ENCODE results near the gene TMEM154. TPM values are rescaled to one million over a fixed set of nuclear protein-coding genes. Genes with fewer than 3 reads are reported as not detected.
"Not testable (repeated sequence)": the region's sequence is repeated elsewhere in the genome, so short reads cannot be mapped to it uniquely, and the experiment has no call there.

TMEM154 gene
- total RNA-seq, 1 donor from 2014 or later: 1.9 TPM

DNA sequence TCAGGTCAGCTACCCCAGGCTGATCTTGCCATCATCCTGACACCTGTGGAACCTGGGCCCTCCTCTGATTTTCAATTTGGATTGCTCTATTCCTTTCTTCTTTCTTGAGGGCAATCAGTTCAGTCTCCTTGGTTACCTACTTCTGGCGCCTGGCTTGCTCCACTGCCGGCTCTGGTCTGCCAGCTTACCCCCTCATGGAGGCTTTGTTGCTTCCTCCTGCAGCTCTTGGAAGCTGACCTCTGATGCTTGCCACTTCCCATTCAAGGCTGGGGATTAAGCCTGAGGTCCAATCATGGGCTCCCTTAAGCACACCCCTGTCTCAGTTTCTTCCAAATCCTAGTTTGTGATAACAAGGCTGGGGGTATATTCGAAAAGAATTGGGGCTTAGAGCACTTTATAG is 5.4 kb downstream of the TMEM154 start:
- ATAC-seq (ENCODE audit: poor library complexity): no peak
- intact Hi-C loops (cut with DNase I): no loop called here
- DNase-seq: no peak

DNA sequence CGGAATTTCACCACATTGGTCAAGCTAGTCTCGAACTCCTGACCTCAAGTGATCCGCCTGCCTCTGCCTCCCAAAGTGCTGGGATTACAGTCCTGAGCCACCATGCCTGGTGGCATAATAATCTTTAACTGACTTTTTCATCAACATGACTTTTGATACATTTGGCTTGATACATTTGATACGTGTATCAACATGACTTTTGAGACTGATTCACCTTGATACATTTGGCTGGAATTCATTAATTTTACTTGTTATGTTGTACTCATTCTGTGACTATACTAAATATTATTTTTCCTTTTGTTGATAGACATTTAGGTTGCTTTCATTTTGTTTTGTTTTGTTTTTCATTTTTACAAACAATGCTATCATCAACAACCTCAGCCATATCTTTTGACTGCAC is 6.3 kb downstream of the TMEM154 start:
- ATAC-seq (ENCODE audit: poor library complexity) (no peak), DNase-seq (no peak)
- intact Hi-C loops (cut with DNase I): no loop called here

DNA sequence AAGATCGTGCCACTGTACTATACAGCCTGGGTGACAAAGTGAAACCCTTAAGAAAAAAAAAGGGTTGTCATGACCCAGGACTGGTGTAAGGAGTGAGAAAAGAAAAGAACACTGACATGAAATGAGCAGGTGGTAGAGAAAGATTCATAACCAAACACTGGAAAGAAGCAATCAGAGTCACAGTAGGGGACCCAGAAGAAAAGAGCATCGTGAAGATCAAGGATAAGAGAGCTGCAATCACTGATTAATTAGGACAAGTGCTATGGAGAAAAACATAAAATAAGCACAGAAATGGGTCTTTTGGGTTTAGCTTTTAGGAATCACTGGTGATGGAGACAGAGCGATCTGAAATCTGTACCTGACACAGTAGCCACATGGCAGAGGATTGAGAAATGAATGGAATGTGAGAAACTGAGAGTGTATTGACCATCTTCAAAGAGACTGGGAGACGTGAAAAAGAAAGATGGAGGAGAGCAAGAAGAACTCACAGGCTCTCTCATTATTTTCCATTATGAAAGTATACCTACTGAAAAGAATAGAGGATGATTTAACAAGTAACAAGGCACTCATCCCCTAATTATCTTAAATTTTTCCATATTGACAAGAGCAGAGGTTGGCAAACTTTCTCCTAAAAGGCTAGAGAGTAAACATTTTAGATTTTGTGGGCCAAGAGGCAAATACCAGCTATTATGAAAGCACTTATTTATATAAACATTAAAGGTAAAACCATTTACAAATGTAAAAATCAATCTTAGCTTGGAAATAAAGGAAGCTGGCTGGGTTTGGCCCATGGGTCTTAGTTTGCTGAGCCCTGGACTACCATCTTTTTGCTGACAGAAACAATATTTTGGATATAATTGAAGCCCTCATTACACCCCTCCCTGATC is 7.3 kb downstream of the TMEM154 start:
- DNase-seq (no peak), ATAC-seq (ENCODE audit: poor library complexity) (no peak)
- intact Hi-C loops (cut with DNase I): no loop called here

DNA sequence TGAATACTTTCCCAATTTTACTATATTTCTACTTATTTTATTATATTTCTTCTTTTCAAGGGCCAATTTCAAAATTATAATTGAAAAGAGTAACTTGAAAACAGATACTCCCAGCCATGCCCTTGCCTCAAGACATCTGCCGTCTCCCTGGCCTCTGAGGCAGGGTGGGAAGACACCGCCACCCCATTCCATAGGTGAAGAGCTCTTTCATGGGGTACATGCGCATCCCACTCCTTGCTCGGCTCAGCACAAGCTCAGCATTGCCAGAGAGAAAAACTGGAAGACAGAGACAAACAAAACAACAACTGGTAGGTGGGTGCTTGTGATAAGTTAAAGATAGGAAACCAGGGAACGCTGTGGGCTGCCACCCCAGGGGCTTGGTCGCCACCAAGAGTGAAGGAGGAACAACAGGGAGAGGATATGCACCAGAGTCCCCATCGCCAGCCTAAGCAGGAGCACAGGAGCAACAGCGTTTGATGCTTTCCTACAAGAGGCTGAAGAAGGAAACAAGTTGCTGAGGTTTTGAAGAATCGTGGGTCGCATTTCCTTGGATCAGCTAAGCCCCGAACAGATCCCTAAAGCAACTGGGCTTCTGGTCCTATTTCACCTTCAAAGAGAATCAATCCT is 11.3 kb downstream of the TMEM154 start:
- ATAC-seq (ENCODE audit: poor library complexity) (no peak), DNase-seq (no peak)
- intact Hi-C loops (cut with DNase I): no loop called here

- intact Hi-C loops (cut with DNase I): no loop called here
- DNase-seq (no peak), ATAC-seq (ENCODE audit: poor library complexity) (no peak)
These were observed 12.0 kb downstream of the TMEM154 start for GRCh38 chr4:152667781-152668180.

- intact Hi-C loops (cut with DNase I): no loop called here
- no peak for DNase-seq
- ATAC-seq (ENCODE audit: poor library complexity): no peak
These were observed 12.9 kb downstream of the TMEM154 start for GRCh38 chr4:152666946-152667345.

DNA sequence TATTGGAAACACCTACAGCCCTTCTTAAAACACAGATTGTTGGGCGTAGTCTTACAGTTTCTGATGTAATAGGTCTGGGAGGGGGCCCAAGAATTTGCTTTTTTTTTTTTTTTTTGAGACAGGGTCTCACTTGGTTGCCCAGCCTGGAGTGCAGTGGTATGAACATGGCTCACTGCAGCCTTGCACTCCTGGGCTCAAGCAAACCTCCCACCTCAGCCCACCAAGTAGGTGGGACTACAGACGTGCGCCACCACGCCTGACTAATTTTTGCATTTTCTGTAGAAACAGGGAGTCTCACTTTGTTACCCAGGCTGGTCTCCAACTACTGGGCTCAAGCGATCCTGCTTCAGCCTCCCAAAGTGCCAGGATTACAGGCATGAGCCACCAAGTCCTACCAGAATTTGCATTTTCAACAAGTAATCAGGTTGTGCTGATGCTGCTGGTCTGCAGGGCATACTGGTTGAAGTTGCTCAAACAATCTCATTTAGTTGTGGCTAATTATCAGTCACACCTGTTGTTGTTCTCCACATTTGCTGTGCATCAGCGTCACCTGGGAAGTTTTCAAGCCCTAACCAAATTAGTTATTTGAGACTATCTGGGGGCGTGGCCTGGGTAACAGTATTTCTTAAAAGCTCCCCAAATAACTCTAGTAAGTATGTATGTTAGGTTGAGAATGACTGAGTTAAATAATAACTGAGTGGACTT is 14.0 kb downstream of the TMEM154 start:
- no peak for ATAC-seq (ENCODE audit: poor library complexity)
- intact Hi-C loops (cut with DNase I): no loop called here
- DNase-seq: no peak

- DNase-seq; intact Hi-C loops (cut with DNase I); ATAC-seq (ENCODE audit: poor library complexity): not testable (repeated sequence)
These were observed 15.8 kb downstream of the TMEM154 start for GRCh38 chr4:152664067-152664378.

GRCh38 chr4:152663203-152664066 is 16.4 kb downstream of the TMEM154 start:
- intact Hi-C loops (cut with DNase I): no loop called here
- DNase-seq (no peak), ATAC-seq (ENCODE audit: poor library complexity) (peak; percentile 10)

- ATAC-seq (ENCODE audit: poor library complexity) (no peak), DNase-seq (no peak)
These were observed 18.1 kb downstream of the TMEM154 start for GRCh38 chr4:152661649-152662048.

DNA sequence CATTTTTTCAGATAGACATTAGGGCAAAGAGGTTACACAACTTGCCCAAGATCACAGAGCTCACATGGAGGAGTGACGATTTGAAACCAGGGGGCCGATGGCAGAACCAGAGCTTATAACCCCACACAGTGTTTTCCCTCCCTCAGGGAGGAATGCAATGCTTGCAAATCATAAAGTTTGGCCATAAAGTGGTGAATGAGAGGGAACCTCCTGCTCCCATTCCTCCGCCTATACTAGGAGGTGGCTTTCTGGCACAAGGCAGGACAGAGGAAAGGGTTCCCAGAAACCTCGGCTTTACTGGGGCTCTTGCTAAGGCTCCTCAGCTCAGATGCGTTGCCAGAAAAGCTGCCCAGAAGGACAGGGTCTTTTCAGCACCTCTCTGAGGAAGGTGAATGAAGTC is 19.3 kb downstream of the TMEM154 start:
- ATAC-seq (ENCODE audit: poor library complexity) (no peak), DNase-seq (no peak)
- intact Hi-C loops (cut with DNase I): no loop called here

More at GRCh38 chr4:152661649-152662048, 18.1 kb downstream of the TMEM154 start:
- intact Hi-C loops (cut with DNase I): no loop called here

DNA sequence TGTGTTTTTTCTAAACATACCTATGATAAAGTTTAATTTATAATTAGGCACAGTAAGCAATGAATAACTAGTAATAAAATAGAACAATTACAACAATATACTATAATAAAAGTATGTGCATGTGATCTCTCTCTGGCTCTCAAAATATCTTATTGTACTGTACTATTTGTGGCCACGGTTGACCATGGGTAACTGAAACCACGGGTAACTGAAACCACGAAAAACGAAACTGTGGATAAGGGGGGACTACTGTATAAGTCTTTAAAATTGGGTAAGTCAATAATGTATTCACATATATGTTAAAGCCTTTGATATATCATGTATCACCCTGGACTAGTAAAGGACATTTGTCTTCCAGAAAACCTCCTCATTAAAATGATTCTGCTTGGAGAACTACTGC is 20.0 kb downstream of the TMEM154 start:
- no peak for ATAC-seq (ENCODE audit: poor library complexity)
- intact Hi-C loops (cut with DNase I): no loop called here
- DNase-seq: no peak

DNA sequence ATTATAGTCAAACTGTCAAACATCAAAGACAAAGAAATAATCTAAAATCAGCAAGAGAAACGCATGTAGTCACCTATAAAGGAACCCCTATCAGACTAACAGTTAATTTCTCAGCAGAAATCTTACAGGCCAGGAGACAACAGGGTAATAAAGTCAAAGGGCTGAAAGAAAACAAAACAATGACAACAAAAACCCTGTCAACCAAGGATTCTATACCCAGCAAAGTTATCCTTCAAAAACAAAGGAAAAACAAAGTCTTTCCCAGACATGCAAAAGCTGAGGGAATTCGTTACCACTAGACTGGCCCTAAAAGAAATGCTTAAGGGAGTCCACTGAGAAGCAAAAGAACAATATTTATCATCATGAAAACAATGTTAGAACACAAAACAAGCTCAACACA is 22.1 kb downstream of the TMEM154 start:
- ATAC-seq (ENCODE audit: poor library complexity): no peak
- intact Hi-C loops (cut with DNase I): no loop called here
- DNase-seq: no peak

DNA sequence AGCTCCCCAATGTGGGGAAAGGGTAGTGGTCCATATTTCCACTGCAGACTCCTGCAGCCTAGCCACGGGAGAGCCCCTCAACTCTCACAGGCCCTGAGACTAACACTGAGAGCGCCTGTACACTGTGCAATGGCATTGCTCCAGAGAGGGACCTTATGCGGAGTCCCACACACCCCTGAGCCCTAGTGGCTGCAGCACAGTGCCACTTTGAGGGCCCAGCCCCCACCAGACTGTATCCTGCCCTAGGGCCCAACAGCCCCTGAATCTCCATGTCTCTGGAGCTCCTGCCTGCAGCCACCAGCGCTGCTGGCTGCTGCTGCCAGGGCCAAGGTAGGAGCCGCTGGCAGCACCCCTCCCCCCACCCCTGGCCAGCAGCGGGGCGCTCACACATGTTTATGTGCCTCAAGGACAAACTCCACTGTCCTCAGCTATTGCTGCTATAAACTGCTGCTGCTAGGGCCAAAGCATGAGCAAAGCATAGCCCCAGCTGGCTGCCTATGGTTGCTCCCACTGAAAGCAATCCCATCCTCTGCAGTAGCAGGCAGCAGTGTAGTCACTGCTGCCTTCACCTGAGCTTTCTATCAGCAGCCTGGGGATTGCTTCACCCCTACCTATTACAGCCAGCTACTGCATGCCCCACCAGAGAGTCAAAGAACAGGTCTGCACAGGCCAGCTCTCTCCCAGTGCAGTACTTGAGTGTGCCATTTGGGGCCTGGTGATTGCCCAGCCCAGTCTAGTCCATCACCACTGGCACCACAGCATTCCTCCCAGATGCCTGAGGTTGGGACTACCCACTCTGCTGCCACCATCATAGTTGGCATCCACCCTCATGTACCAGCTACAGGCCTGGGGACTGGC is 24.3 kb downstream of the TMEM154 start:
- ATAC-seq (ENCODE audit: poor library complexity) (peak; percentile 68), DNase-seq (no peak)
- intact Hi-C loops (cut with DNase I): no loop called here

DNA sequence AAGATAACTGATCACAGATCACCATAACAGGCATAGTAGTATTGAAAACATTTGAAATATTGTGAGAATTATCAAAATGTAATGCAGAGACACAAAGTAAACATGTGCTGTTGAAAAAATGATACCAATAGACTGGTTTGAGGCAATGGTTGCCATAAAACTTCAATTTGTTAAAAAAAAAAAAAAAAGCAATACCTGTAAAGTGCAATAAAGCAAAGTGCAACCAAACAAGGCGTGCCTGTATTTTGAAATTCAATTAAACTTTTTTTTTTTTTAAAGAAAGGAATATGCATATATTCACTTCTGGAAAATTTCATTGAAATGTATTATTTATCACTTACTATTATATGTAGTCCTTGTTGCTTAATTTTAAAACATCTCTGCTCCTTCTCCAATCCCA is 27.7 kb downstream of the TMEM154 start:
- ATAC-seq (ENCODE audit: poor library complexity) (no peak), DNase-seq (no peak)
- intact Hi-C loops (cut with DNase I): no loop called here

DNA sequence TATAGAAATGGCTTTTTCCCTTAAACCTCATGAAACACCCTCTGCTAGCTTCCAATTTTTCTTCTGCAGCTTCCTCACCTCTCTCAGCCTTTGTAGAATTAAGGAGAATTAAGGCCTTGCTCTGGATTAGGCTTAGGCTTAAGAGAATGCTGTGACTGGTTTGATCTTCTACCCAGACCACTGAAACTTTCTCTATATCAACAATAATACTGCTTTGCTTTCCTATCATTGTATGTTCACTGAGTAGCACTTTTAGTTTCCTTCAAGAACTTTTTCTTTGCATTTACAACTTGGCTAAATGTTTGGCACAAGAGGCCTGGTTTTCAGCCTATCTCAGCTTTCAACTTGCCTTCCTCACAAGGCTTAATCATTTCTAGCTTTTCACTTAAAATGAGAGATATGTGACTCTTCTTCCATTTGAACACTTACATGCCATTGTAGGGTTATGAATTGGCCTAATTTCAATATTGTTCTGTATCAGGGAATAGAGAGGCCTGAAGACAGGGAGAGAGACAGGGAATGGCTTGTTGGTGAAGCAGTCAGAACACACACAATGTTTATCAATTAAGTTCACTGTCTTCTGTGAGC is 28.2 kb downstream of the TMEM154 start:
- ATAC-seq (ENCODE audit: poor library complexity) (no peak), DNase-seq (no peak)
- intact Hi-C loops (cut with DNase I): no loop called here

- no peak for ATAC-seq (ENCODE audit: poor library complexity)
- intact Hi-C loops (cut with DNase I): loop anchor here (10.0 kb wide), 1 partner anchor 89 kb away; no protein-coding TSS in a partner anchor
- no peak for DNase-seq
These were observed 33.6 kb downstream of the TMEM154 start for GRCh38 chr4:152646221-152646620.

DNA sequence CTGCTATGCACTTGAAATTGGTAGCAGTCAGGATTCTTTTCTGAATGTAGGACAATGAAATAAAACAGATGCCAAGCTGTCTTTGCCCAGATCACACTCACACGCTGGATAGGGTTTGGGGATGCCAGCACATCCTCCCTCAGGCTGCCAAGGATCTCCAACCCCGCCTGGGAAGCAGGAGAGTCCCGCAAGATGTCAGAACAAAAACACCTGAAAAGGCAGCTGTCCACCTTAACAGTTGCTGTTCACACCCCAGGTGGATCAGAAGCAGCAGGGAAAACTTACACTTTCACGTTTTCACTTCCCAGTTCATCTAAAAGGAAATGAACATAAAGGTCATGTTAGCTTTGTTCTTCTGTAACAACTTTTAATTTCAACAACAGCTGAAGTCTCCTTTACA is 35.7 kb downstream of the TMEM154 start:
- ATAC-seq (ENCODE audit: poor library complexity): peak; percentile 29
- intact Hi-C loops (cut with DNase I): loop anchor here (10.0 kb wide), 1 partner anchor 91 kb away; no protein-coding TSS in a partner anchor
- no peak for DNase-seq

Data from Right ventricle myocardium superior (tissue), 1 donor.